Stimulated activated CD4-positive, alpha-beta T cell treated with anti-CD3 and anti-CD28 coated beads, Interleukin-4, amount 100 ng/mL, for 4 hours (primary cell): ENCODE measurements around the gene RNF10.

Experiments
- DNase-seq, 2 experiments: peaks; one replicate each; pipeline ENCODE4 v3.0.0-alpha.2; 2020

Gene RNF10

GRCh38 chr12:120618954-120619615 lies 84.9 kb downstream of the RNF10 start:
- no peak for DNase-seq

- DNase-seq, result no peak
These were observed 86.5 kb downstream of the RNF10 start for GRCh38 chr12:120620624-120621023.

DNA sequence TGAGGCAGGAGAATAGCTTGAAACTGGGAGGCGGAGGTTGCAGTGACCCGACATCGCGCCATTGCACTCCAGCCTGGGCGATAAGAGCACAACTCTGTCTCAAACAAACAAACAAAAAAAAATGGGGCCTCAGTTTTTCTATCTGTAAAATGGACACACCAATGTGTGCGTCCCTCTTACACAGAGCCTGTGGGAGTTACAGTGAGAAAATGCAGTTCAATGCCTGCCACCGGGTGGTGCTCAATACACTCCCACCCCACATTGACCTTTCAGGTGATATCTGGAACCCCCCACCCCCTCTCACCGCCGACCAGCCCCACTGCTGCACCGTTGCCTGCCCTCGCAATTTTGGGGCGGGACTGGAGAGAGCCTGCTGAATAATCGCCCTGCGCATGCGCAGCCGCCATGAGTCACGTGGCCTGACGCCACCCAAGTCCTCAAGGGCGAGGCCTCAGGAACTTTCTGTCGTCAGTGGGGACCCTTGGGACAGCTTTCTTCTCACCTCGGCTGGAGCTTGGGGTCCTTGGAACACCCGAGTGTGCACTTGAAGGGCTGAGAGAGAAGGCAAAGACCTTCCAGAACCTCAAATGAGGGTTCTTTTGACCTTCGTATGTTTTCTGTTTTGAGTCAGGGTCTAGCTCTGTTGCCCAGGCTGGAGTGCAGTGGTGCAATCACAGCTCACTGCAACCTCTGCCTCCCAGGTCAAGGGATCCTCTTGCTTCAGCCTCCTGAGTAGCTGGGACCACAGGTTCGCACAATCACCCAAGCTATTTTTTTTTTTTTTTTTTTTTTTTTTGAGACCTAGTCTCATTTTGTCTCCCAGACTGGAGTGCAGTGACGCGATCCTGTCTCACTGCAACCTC lies 91.6 kb downstream of the RNF10 start:
- DNase-seq, result peak; percentile 7 to 10
